ENCODE data around the gene NR2F1-AS1. TPM values are rescaled to one million over a fixed set of nuclear protein-coding genes. Genes with fewer than 3 reads are reported as not detected.
A peak's percentile ranks its signal among the peaks of the same experiment; 100 is the strongest.

The NR2F1-AS1 gene
- total RNA-seq, 2 donors from 2014 or later = 11.9 to 12.4 TPM

DNA sequence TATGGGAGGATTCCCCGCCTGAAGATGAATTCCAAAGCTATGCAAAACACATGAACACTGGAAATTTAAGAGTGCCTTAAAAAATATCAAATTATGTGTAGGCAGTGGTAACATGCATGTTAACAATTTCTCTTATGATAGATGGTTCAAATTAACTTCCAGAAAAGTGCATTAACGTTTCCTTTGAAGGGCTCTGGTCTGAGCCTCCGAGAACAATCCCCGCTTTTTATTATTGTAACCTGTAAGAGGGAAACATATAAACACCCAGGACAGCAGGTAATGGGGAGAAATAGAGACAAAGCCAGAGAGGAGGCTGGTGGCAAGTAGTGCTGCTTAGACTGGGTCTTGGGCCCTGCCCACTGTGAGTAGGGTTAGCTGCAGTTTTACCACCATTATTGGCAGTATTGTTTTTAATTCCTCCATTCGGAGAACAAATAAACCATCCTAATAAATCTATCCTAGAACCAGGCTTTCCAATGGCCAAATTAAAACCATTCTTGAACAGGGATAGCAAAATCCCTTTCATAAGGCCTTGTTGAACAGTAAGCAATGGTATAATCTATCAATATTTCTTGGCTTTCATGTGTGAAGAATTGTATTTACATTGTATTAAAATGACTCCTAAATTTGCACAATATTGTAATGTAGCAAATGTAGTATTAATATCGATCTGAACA lies 8.3 kb upstream of the NR2F1-AS1 start:
- no peak for DNase-seq (ENCODE audit: low spot score)
- Histone ChIP-seq H3K4me1 (replicated peaks) (no peaks in the 10 kb centered on the region), H3K27ac (peak overlapping the region; percentile 36 to 56), H3K9me3 (no peaks in the 10 kb centered on the region), H3K36me3 (no peaks in the 10 kb centered on the region), H3K4me3 (peak overlapping the region; percentile 10 to 56), H3K27me3 (replicated peaks; ENCODE audit: insufficient read depth) (peaks cover 2% of the 10 kb centered on the region)
- WGBS = 66% methylated on average over 6 of the region's 6 CpGs
- intact Hi-C loops (cut with DNase I) = no loop called here
- TF ChIP-seq, protein P1, sequence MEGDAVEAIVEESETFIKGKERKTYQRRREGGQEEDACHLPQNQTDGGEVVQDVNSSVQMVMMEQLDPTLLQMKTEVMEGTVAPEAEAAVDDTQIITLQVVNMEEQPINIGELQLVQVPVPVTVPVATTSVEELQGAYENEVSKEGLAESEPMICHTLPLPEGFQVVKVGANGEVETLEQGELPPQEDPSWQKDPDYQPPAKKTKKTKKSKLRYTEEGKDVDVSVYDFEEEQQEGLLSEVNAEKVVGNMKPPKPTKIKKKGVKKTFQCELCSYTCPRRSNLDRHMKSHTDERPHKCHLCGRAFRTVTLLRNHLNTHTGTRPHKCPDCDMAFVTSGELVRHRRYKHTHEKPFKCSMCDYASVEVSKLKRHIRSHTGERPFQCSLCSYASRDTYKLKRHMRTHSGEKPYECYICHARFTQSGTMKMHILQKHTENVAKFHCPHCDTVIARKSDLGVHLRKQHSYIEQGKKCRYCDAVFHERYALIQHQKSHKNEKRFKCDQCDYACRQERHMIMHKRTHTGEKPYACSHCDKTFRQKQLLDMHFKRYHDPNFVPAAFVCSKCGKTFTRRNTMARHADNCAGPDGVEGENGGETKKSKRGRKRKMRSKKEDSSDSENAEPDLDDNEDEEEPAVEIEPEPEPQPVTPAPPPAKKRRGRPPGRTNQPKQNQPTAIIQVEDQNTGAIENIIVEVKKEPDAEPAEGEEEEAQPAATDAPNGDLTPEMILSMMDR (IDR thresholded peaks at IDR 0.05) = no peak
- TF ChIP-seq POLR2AphosphoS5 (IDR thresholded peaks at IDR 0.05) (no peak), POLR2A (IDR thresholded peaks at IDR 0.05) (no peak)

GRCh38 chr5:93588352-93589151 lies 7.5 kb upstream of the NR2F1-AS1 start:
- H3K4me3 ChIP-seq = peak overlapping the region; percentile 56
- DNase-seq (ENCODE audit: low spot score) = no peak
- H3K9me3 ChIP-seq = no peaks in the 10 kb centered on the region
- intact Hi-C loops (cut with DNase I) = no loop called here
- TF ChIP-seq, protein P1 (IDR thresholded peaks at IDR 0.05) = no peak
- TF ChIP-seq POLR2AphosphoS5 (IDR thresholded peaks at IDR 0.05) (no peak), POLR2A (IDR thresholded peaks at IDR 0.05) (no peak)
- 28% methylated on average over 61 of the region's 78 CpGs for WGBS
- H3K4me1 ChIP-seq (replicated peaks) = no peaks in the 10 kb centered on the region
- H3K27me3 ChIP-seq (replicated peaks; ENCODE audit: insufficient read depth) = peaks cover 2% of the 10 kb centered on the region
- H3K27ac ChIP-seq = peak overlapping the region; percentile 56
- no peaks in the 10 kb centered on the region for H3K36me3 ChIP-seq

- Histone ChIP-seq H3K27ac (peak overlapping the region; percentile 56), H3K4me3 (peak overlapping the region; percentile 56), H3K4me1 (replicated peaks) (no peaks in the 10 kb centered on the region), H3K36me3 (no peaks in the 10 kb centered on the region), H3K9me3 (no peaks in the 10 kb centered on the region), H3K27me3 (replicated peaks; ENCODE audit: insufficient read depth) (peaks cover 2% of the 10 kb centered on the region)
- TF ChIP-seq, protein P1 (IDR thresholded peaks at IDR 0.05) = no peak
- TF ChIP-seq POLR2A (IDR thresholded peaks at IDR 0.05) (no peak), POLR2AphosphoS5 (IDR thresholded peaks at IDR 0.05) (no peak)
- 18% methylated on average over 44 of the region's 59 CpGs for WGBS
- intact Hi-C loops (cut with DNase I) = no loop called here
- no peak for DNase-seq (ENCODE audit: low spot score)
These were observed 6.8 kb upstream of the NR2F1-AS1 start for GRCh38 chr5:93587597-93588351.

DNA sequence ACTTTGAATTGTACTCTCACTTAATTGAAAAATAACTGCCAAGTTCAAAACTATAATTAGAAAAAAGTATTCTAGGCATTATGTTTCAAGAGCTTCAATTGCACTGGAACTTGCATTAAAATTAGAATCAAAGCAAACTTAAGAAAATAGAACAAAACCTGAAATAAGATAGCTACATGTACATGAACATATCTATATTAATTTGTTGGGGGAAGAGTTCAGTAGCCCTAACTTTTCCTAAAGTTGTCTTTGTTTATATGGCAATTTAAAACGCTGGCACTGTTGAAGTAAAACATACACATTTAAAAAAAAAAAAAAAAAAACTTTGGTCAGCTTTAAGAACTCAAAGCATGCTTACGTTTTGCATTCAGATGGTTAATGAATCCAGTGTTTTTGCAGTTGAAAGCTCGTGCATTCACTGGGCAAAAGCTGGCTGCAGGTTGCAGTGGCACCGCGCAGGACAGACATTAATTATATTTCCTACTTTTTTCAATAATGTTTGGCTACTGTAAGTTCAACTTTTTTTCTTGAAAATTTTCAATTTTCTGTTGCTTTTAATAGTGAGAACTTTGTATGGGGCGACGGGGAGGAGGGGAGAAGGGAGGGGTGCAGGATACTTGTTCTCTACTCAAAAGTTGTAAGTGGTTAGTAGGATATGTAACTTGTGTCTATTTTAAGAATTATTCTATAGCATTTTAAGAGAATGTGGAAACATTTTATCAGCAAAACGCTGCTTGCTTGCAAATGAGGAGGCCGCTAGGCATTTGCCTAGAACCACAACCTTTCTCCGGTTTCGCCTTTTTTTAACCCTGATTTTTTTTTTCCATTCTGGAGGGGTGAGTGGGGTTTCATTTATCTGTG lies 5.9 kb upstream of the NR2F1-AS1 start:
- TF ChIP-seq, protein P1 (IDR thresholded peaks at IDR 0.05) = no peak
- TF ChIP-seq POLR2A (IDR thresholded peaks at IDR 0.05) = no peak
- no peak for TF ChIP-seq POLR2AphosphoS5 (IDR thresholded peaks at IDR 0.05)
- no peaks in the 10 kb centered on the region for H3K4me1 ChIP-seq (replicated peaks)
- peaks cover 2% of the 10 kb centered on the region for H3K27me3 ChIP-seq (replicated peaks; ENCODE audit: insufficient read depth)
- no peak for DNase-seq (ENCODE audit: low spot score)
- no peaks in the 10 kb centered on the region for H3K36me3 ChIP-seq
- WGBS = 46% methylated on average over 11 of the region's 11 CpGs
- peak overlapping the region; percentile 56 for H3K27ac ChIP-seq
- H3K9me3 ChIP-seq = no peaks in the 10 kb centered on the region
- peak overlapping the region; percentile 56 for H3K4me3 ChIP-seq
- intact Hi-C loops (cut with DNase I) = no loop called here

All from prostate gland (tissue), 2 donors.